ENCODE results near the gene C1orf21.
"Not testable (repeated sequence)": the region's sequence is repeated elsewhere in the genome, so short reads cannot be mapped to it uniquely, and the experiment has no call there.

Gene C1orf21

GRCh38 chr1:184386312-184387068 is at the start of gene C1orf21:
TSS of gene C1orf21 (plus strand) at chr1:184387029. CDS start at chr1:184477510, 90,481 bp downstream.
- peak within 1 kb of the TSS; percentile 77 to 80 for H3K27ac ChIP-seq (ENCODE audit: low read depth in 2 of 2, low read length in 2 of 2)
- H3K36me3 ChIP-seq (ENCODE audit: control insufficient read depth in 2 of 2, insufficient read depth in 2 of 2, low read length in 2 of 2) = no peaks in the 10 kb centered on the region
- H3K9me3 ChIP-seq (ENCODE audit: control insufficient read depth in 2 of 2, low read length in 2 of 2) = no peaks in the 10 kb centered on the region
- H3K4me3 ChIP-seq (ENCODE audit: low read length in 2 of 2) = peak within 1 kb of the TSS; percentile 91 to 95
- peaks cover 0 to 4% of the 10 kb centered on the region in 2 donors for H3K27me3 ChIP-seq (ENCODE audit: control insufficient read depth in 2 of 2, insufficient read depth in 2 of 2, low read length in 2 of 2)
- peak within 1 kb of the TSS; percentile 79 to 85 for H3K9ac ChIP-seq (ENCODE audit: low read depth in 1 of 2, low read length in 2 of 2)
- H3K4me1 ChIP-seq (ENCODE audit: control insufficient read depth in 2 of 2, insufficient read depth in 2 of 2, low read length in 2 of 2) = peaks cover 6 to 12% of the 10 kb centered on the region in 2 donors

- not testable (repeated sequence) for H3K27me3 ChIP-seq (ENCODE audit: control insufficient read depth in 2 of 2, insufficient read depth in 2 of 2, low read length in 2 of 2); H3K4me1 ChIP-seq (ENCODE audit: control insufficient read depth in 2 of 2, insufficient read depth in 2 of 2, low read length in 2 of 2); H3K36me3 ChIP-seq (ENCODE audit: control insufficient read depth in 2 of 2, insufficient read depth in 2 of 2, low read length in 2 of 2); H3K9me3 ChIP-seq (ENCODE audit: control insufficient read depth in 2 of 2, low read length in 2 of 2); H3K4me3 ChIP-seq (ENCODE audit: low read length in 2 of 2); H3K9ac ChIP-seq (ENCODE audit: low read depth in 1 of 2, low read length in 2 of 2); H3K27ac ChIP-seq (ENCODE audit: low read depth in 2 of 2, low read length in 2 of 2)
Observed at GRCh38 chr1:184337865-184338264, 49.0 kb upstream of the C1orf21 start.

GRCh38 chr1:184340984-184341383 is 45.8 kb upstream of the C1orf21 start:
- H3K4me3 ChIP-seq (ENCODE audit: low read length in 2 of 2) = no peak overlapping the region
- H3K27ac ChIP-seq (ENCODE audit: low read depth in 2 of 2, low read length in 2 of 2) = no peak overlapping the region
- no peaks in the 10 kb centered on the region for H3K4me1 ChIP-seq (ENCODE audit: control insufficient read depth in 2 of 2, insufficient read depth in 2 of 2, low read length in 2 of 2)
- H3K9me3 ChIP-seq (ENCODE audit: control insufficient read depth in 2 of 2, low read length in 2 of 2) = no peaks in the 10 kb centered on the region
- H3K9ac ChIP-seq (ENCODE audit: low read depth in 1 of 2, low read length in 2 of 2) = no peak overlapping the region
- no peaks in the 10 kb centered on the region for H3K27me3 ChIP-seq (ENCODE audit: control insufficient read depth in 2 of 2, insufficient read depth in 2 of 2, low read length in 2 of 2)
- H3K36me3 ChIP-seq (ENCODE audit: control insufficient read depth in 2 of 2, insufficient read depth in 2 of 2, low read length in 2 of 2) = no peaks in the 10 kb centered on the region

- no peak overlapping the region for H3K27ac ChIP-seq (ENCODE audit: low read depth in 2 of 2, low read length in 2 of 2)
- H3K27me3 ChIP-seq (ENCODE audit: control insufficient read depth in 2 of 2, insufficient read depth in 2 of 2, low read length in 2 of 2) = no peaks in the 10 kb centered on the region
- H3K9ac ChIP-seq (ENCODE audit: low read depth in 1 of 2, low read length in 2 of 2) = no peak overlapping the region
- H3K9me3 ChIP-seq (ENCODE audit: control insufficient read depth in 2 of 2, low read length in 2 of 2) = no peaks in the 10 kb centered on the region
- H3K4me1 ChIP-seq (ENCODE audit: control insufficient read depth in 2 of 2, insufficient read depth in 2 of 2, low read length in 2 of 2) = no peaks in the 10 kb centered on the region
- no peak overlapping the region for H3K4me3 ChIP-seq (ENCODE audit: low read length in 2 of 2)
- H3K36me3 ChIP-seq (ENCODE audit: control insufficient read depth in 2 of 2, insufficient read depth in 2 of 2, low read length in 2 of 2) = no peaks in the 10 kb centered on the region
Observed at GRCh38 chr1:184350573-184350972, 36.3 kb upstream of the C1orf21 start.

GRCh38 chr1:184351416-184351975 is 35.3 kb upstream of the C1orf21 start:
- Histone ChIP-seq H3K36me3 (ENCODE audit: control insufficient read depth in 2 of 2, insufficient read depth in 2 of 2, low read length in 2 of 2) (no peaks in the 10 kb centered on the region), H3K27ac (ENCODE audit: low read depth in 2 of 2, low read length in 2 of 2) (no peak overlapping the region), H3K4me3 (ENCODE audit: low read length in 2 of 2) (no peak overlapping the region), H3K9ac (ENCODE audit: low read depth in 1 of 2, low read length in 2 of 2) (no peak overlapping the region), H3K27me3 (ENCODE audit: control insufficient read depth in 2 of 2, insufficient read depth in 2 of 2, low read length in 2 of 2) (no peaks in the 10 kb centered on the region), H3K9me3 (ENCODE audit: control insufficient read depth in 2 of 2, low read length in 2 of 2) (no peaks in the 10 kb centered on the region), H3K4me1 (ENCODE audit: control insufficient read depth in 2 of 2, insufficient read depth in 2 of 2, low read length in 2 of 2) (no peaks in the 10 kb centered on the region)

- H3K9me3 ChIP-seq (ENCODE audit: control insufficient read depth in 2 of 2, low read length in 2 of 2) = no peaks in the 10 kb centered on the region
- H3K27me3 ChIP-seq (ENCODE audit: control insufficient read depth in 2 of 2, insufficient read depth in 2 of 2, low read length in 2 of 2) = no peaks in the 10 kb centered on the region
- no peak overlapping the region for H3K4me3 ChIP-seq (ENCODE audit: low read length in 2 of 2)
- no peak overlapping the region for H3K27ac ChIP-seq (ENCODE audit: low read depth in 2 of 2, low read length in 2 of 2)
- no peaks in the 10 kb centered on the region for H3K4me1 ChIP-seq (ENCODE audit: control insufficient read depth in 2 of 2, insufficient read depth in 2 of 2, low read length in 2 of 2)
- H3K36me3 ChIP-seq (ENCODE audit: control insufficient read depth in 2 of 2, insufficient read depth in 2 of 2, low read length in 2 of 2) = no peaks in the 10 kb centered on the region
- H3K9ac ChIP-seq (ENCODE audit: low read depth in 1 of 2, low read length in 2 of 2) = no peak overlapping the region
Observed at GRCh38 chr1:184352776-184353175, 34.1 kb upstream of the C1orf21 start.

GRCh38 chr1:184354719-184355118 is 32.1 kb upstream of the C1orf21 start:
- Histone ChIP-seq H3K27me3 (ENCODE audit: control insufficient read depth in 2 of 2, insufficient read depth in 2 of 2, low read length in 2 of 2) (no peaks in the 10 kb centered on the region), H3K36me3 (ENCODE audit: control insufficient read depth in 2 of 2, insufficient read depth in 2 of 2, low read length in 2 of 2) (no peaks in the 10 kb centered on the region), H3K27ac (ENCODE audit: low read depth in 2 of 2, low read length in 2 of 2) (no peak overlapping the region), H3K9ac (ENCODE audit: low read depth in 1 of 2, low read length in 2 of 2) (no peak overlapping the region), H3K4me3 (ENCODE audit: low read length in 2 of 2) (no peak overlapping the region), H3K9me3 (ENCODE audit: control insufficient read depth in 2 of 2, low read length in 2 of 2) (no peaks in the 10 kb centered on the region), H3K4me1 (ENCODE audit: control insufficient read depth in 2 of 2, insufficient read depth in 2 of 2, low read length in 2 of 2) (no peaks in the 10 kb centered on the region)

- Histone ChIP-seq H3K9ac (ENCODE audit: low read depth in 1 of 2, low read length in 2 of 2) (no peak overlapping the region), H3K27ac (ENCODE audit: low read depth in 2 of 2, low read length in 2 of 2) (no peak overlapping the region), H3K36me3 (ENCODE audit: control insufficient read depth in 2 of 2, insufficient read depth in 2 of 2, low read length in 2 of 2) (no peaks in the 10 kb centered on the region), H3K4me3 (ENCODE audit: low read length in 2 of 2) (no peak overlapping the region), H3K27me3 (ENCODE audit: control insufficient read depth in 2 of 2, insufficient read depth in 2 of 2, low read length in 2 of 2) (no peaks in the 10 kb centered on the region), H3K4me1 (ENCODE audit: control insufficient read depth in 2 of 2, insufficient read depth in 2 of 2, low read length in 2 of 2) (no peaks in the 10 kb centered on the region), H3K9me3 (ENCODE audit: control insufficient read depth in 2 of 2, low read length in 2 of 2) (no peaks in the 10 kb centered on the region)
Observed at GRCh38 chr1:184356891-184357290, 29.9 kb upstream of the C1orf21 start.

- no peak overlapping the region for H3K4me3 ChIP-seq (ENCODE audit: low read length in 2 of 2)
- H3K36me3 ChIP-seq (ENCODE audit: control insufficient read depth in 2 of 2, insufficient read depth in 2 of 2, low read length in 2 of 2) = no peaks in the 10 kb centered on the region
- H3K9me3 ChIP-seq (ENCODE audit: control insufficient read depth in 2 of 2, low read length in 2 of 2) = no peaks in the 10 kb centered on the region
- no peak overlapping the region for H3K9ac ChIP-seq (ENCODE audit: low read depth in 1 of 2, low read length in 2 of 2)
- H3K4me1 ChIP-seq (ENCODE audit: control insufficient read depth in 2 of 2, insufficient read depth in 2 of 2, low read length in 2 of 2) = peaks cover 4 to 9% of the 10 kb centered on the region in 2 donors
- H3K27me3 ChIP-seq (ENCODE audit: control insufficient read depth in 2 of 2, insufficient read depth in 2 of 2, low read length in 2 of 2) = no peaks in the 10 kb centered on the region
- H3K27ac ChIP-seq (ENCODE audit: low read depth in 2 of 2, low read length in 2 of 2) = no peak overlapping the region
Observed at GRCh38 chr1:184358256-184358655, 28.6 kb upstream of the C1orf21 start.

- H3K27me3 ChIP-seq (ENCODE audit: control insufficient read depth in 2 of 2, insufficient read depth in 2 of 2, low read length in 2 of 2) = no peaks in the 10 kb centered on the region
- H3K4me1 ChIP-seq (ENCODE audit: control insufficient read depth in 2 of 2, insufficient read depth in 2 of 2, low read length in 2 of 2) = peaks cover 6 to 16% of the 10 kb centered on the region in 2 donors
- H3K9ac ChIP-seq (ENCODE audit: low read depth in 1 of 2, low read length in 2 of 2) = no peak overlapping the region
- no peaks in the 10 kb centered on the region for H3K9me3 ChIP-seq (ENCODE audit: control insufficient read depth in 2 of 2, low read length in 2 of 2)
- H3K36me3 ChIP-seq (ENCODE audit: control insufficient read depth in 2 of 2, insufficient read depth in 2 of 2, low read length in 2 of 2) = no peaks in the 10 kb centered on the region
- no peak overlapping the region for H3K4me3 ChIP-seq (ENCODE audit: low read length in 2 of 2)
- H3K27ac ChIP-seq (ENCODE audit: low read depth in 2 of 2, low read length in 2 of 2) = no peak overlapping the region
Observed at GRCh38 chr1:184359909-184360308, 26.9 kb upstream of the C1orf21 start.

All from mucosa of rectum (tissue), 2 donors.